Activated CD4-positive, alpha-beta T cell treated with anti-CD3 and anti-CD28 coated beads, Interleukin-2, amount 10 ng/mL, durations not matched to agents 24 days and 14 days (primary cell): ENCODE data around the gene TXNDC11. TPM values are rescaled to one million over a fixed set of nuclear protein-coding genes. Genes with fewer than 3 reads are reported as not detected.

ENCODE experiments used
- DNase-seq: peaks from one replicate; pipeline ENCODE4 v3.0.0; 2022
- H3K27ac Mint-ChIP-seq: one replicate; pipeline ENCODE4 v1.8.0; 2022; ENCODE audit warnings: mild to moderate bottlenecking, mixed read lengths
- H3K27me3 Mint-ChIP-seq: one replicate; pipeline ENCODE4 v1.8.0; 2022; ENCODE audit warnings: mixed read lengths
- H3K36me3 Mint-ChIP-seq: one replicate; pipeline ENCODE4 v1.8.0; 2022; ENCODE audit warnings: low read depth, mild to moderate bottlenecking, mixed read lengths
- H3K4me1 Mint-ChIP-seq: one replicate; pipeline ENCODE4 v1.8.0; 2021; ENCODE audit warnings: mixed read lengths
- H3K4me3 Mint-ChIP-seq: one replicate; pipeline ENCODE4 v1.8.0; 2022; ENCODE audit warnings: mild to moderate bottlenecking, moderate library complexity, mixed read lengths
- H3K9me3 Mint-ChIP-seq: one replicate; pipeline ENCODE4 v1.8.0; 2021; ENCODE audit warnings: mixed read lengths
- intact Hi-C: fragments of 100-400 bp; cut with micrococcal nuclease; formaldehyde crosslinking; loops from one replicate; pipeline ENCODE4 v1.15.1; 2023
- total RNA-seq: library from RNA; stranded (reverse); gene quantifications from 2 replicates; pipeline ENCODE4 v1.2.3, GENCODE V29; 2022

Gene TXNDC11
- total RNA-seq, 1 donor from 2014 or later = 41.7 TPM

DNA sequence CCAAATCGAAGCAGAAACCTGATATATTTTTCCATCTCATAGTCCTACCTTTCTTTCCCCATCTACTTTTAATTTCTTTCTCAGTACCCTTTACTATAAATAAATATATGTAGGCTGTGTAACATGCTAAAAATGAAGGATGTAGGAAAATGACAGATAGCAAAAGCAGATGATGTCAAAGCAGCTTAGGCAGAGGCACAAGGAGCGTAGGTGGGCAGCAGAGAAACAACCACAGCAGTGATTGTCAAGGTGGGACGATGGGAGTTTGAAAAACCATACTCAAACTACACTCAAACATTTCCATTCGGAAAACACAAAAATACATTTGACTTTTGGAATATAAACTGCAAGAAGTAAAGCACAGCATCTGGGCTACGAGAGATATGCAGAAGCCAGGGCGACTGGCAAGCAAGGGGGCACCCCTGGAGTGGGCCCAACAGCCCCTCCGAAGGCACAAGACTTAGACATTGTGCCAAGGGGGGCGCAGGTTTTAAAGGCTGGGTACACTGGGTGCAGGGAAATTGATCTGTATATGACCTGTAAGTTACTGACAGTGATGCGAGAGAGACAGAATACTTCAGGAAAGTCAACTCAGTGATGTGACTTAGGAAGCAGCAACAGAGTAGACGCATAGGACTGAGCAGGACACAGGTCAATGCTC, 43.3 kb downstream of the TXNDC11 start:
- peak overlapping the region; percentile 29 for H3K27ac Mint-ChIP-seq
- no peak overlapping the region for H3K4me3 Mint-ChIP-seq
- no peaks in the 10 kb centered on the region for H3K9me3 Mint-ChIP-seq
- peaks cover 66% of the 10 kb centered on the region for H3K36me3 Mint-ChIP-seq
- intact Hi-C loops = no loop called here
- no peak for DNase-seq
- H3K27me3 Mint-ChIP-seq = no peaks in the 10 kb centered on the region
- peaks cover 47% of the 10 kb centered on the region for H3K4me1 Mint-ChIP-seq

DNA sequence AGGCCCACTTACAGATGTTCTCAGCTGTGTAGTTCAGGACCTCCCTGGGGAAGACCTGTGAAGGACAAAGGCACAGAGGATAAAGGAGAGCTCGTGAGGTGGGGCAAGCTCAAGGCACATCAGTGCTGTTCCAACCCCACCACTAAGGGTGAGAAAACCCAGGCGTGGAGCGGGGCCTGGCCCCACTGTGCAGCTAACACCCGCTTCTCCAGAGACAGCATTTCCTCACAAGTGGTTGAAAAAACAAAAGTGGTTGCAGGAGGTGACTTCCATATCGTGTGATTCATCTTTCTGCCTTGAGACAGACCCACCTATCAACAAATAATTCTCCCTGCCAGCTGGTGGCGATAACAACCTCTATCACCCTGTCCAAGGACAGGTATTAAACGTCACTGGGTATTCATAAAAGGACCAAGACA, 44.4 kb downstream of the TXNDC11 start:
- H3K4me1 Mint-ChIP-seq = peaks cover 46% of the 10 kb centered on the region
- peak overlapping the region; percentile 65 for H3K27ac Mint-ChIP-seq
- peak; percentile 61 for DNase-seq
- H3K9me3 Mint-ChIP-seq = no peaks in the 10 kb centered on the region
- intact Hi-C loops = no loop called here
- H3K27me3 Mint-ChIP-seq = no peaks in the 10 kb centered on the region
- H3K4me3 Mint-ChIP-seq = no peak overlapping the region
- peaks cover 59% of the 10 kb centered on the region for H3K36me3 Mint-ChIP-seq

- peak overlapping the region; percentile 65 for H3K27ac Mint-ChIP-seq
- H3K27me3 Mint-ChIP-seq = no peaks in the 10 kb centered on the region
- H3K9me3 Mint-ChIP-seq = no peaks in the 10 kb centered on the region
- no peak overlapping the region for H3K4me3 Mint-ChIP-seq
- no peak for DNase-seq
- H3K4me1 Mint-ChIP-seq = peaks cover 44% of the 10 kb centered on the region
- intact Hi-C loops = no loop called here
- peaks cover 58% of the 10 kb centered on the region for H3K36me3 Mint-ChIP-seq
These were observed 45.3 kb downstream of the TXNDC11 start for GRCh38 chr16:11697319-11697718.

DNA sequence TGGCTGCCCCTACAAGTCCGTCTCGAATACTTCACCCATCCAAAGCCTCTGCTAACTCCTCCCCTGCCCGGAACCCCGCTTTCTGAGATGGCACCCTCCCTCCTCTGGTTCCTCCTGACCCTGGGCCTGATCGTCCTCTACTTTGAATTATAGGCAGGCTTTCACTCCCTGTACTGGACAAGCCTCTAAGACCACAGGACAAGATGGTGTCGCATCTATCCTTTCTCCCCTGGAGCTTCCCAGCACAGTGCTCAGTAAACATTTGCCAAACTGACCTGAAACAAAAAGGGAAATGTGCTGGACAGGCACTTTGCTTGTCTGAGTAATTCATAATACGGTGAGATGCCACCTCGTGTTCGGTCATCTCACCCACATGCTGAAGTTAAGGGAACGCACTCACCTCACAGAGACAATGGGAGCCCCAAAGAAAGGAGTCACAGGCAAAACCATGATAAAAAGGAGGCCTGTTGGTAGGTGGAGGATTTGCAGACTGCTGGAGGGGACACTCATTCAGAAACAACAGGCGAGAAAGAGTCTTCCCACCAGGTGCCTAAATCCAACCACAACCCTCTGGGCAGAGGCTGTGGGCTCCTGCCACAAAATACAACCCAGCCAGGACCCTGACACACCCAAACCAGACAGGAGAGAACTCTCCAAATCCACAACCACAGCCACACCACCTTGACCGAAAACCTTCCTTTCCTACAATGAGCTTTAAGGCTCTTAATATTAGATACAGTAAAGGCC, 46.2 kb downstream of the TXNDC11 start:
- intact Hi-C loops = no loop called here
- peak overlapping the region; percentile 66 for H3K27ac Mint-ChIP-seq
- H3K4me1 Mint-ChIP-seq = peaks cover 41% of the 10 kb centered on the region
- no peak for DNase-seq
- H3K36me3 Mint-ChIP-seq = peaks cover 63% of the 10 kb centered on the region
- no peaks in the 10 kb centered on the region for H3K9me3 Mint-ChIP-seq
- no peak overlapping the region for H3K4me3 Mint-ChIP-seq
- no peaks in the 10 kb centered on the region for H3K27me3 Mint-ChIP-seq

GRCh38 chr16:11692651-11693050, 50.0 kb downstream of the TXNDC11 start:
- intact Hi-C loops = no loop called here
- no peaks in the 10 kb centered on the region for H3K27me3 Mint-ChIP-seq
- H3K36me3 Mint-ChIP-seq = peaks cover 63% of the 10 kb centered on the region
- peaks cover 31% of the 10 kb centered on the region for H3K4me1 Mint-ChIP-seq
- no peaks in the 10 kb centered on the region for H3K9me3 Mint-ChIP-seq
- DNase-seq = no peak
- H3K4me3 Mint-ChIP-seq = no peak overlapping the region
- H3K27ac Mint-ChIP-seq = no peak overlapping the region

- intact Hi-C loops = no loop called here
- Mint-ChIP-seq H3K27me3 (no peaks in the 10 kb centered on the region), H3K9me3 (no peaks in the 10 kb centered on the region), H3K4me3 (no peak overlapping the region), H3K4me1 (peaks cover 30% of the 10 kb centered on the region), H3K27ac (no peak overlapping the region), H3K36me3 (peaks cover 64% of the 10 kb centered on the region)
- no peak for DNase-seq
These were observed 50.5 kb downstream of the TXNDC11 start for GRCh38 chr16:11692171-11692570.

- no peaks in the 10 kb centered on the region for H3K9me3 Mint-ChIP-seq
- intact Hi-C loops = no loop called here
- H3K36me3 Mint-ChIP-seq = peaks cover 65% of the 10 kb centered on the region
- H3K4me3 Mint-ChIP-seq = no peak overlapping the region
- no peak overlapping the region for H3K27ac Mint-ChIP-seq
- no peaks in the 10 kb centered on the region for H3K27me3 Mint-ChIP-seq
- no peak for DNase-seq
- H3K4me1 Mint-ChIP-seq = peaks cover 27% of the 10 kb centered on the region
These were observed 50.9 kb downstream of the TXNDC11 start for GRCh38 chr16:11691771-11692170.

DNA sequence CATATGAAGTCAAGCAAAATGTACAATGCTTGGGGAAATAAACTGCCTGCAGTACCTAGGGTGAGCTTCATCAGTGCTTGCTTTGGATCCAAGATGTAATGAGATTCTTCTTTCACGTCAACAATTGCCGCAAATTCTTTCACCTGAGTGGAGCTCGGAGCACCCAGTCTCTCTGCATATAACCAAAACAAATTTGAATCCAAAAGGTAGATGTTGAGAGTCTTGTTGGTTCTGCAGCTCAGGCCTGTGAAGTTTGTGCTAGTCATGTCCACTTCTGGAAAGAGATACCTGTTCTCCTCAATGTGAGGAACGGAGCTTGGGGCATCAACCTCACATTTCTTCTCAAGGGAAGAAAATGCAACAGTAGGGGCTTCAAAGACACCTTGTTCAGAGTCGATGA, 51.4 kb downstream of the TXNDC11 start:
- Mint-ChIP-seq H3K27ac (no peak overlapping the region), H3K36me3 (peaks cover 65% of the 10 kb centered on the region), H3K4me1 (peaks cover 23% of the 10 kb centered on the region), H3K27me3 (no peaks in the 10 kb centered on the region), H3K9me3 (no peaks in the 10 kb centered on the region), H3K4me3 (no peak overlapping the region)
- DNase-seq = no peak
- intact Hi-C loops = no loop called here

DNA sequence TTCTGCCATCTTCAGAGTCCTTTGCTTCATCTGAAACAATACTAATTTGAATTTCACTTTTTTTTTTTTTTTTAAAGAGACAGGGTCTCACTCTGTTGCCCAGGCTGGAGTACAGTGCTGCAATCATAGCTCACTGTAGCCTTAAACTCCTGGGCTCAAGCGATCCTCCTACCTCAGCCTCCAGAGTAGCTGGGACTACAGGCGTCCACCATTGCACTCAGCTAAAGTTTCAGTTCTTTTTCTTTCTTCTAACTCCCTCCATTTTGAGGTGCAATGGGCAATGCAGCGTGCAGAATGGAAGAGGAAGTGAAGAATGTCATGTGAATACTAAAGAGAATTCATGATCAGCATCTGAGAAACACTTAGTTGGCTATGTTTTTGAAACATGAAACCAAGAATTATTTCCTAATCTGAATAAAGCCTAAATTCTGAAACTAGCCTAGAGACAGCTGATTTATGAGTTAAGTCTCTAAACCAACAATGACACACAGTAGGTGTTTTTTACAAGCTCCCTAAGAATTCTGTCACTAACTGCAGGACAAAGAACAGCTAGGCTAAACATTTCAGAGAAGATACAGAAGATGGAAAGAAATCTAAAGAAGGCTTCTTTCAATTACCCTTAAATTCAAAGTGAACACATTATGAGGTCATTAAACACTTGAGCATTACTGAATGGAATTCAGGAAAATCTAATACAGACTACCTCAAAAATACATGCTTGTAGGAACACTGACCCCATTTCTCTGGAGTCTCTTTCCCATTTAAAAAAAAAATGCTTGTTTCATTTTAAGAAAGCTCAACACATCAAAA, 53.4 kb downstream of the TXNDC11 start:
- DNase-seq = no peak
- H3K4me1 Mint-ChIP-seq = peaks cover 18% of the 10 kb centered on the region
- H3K4me3 Mint-ChIP-seq = peak overlapping the region; percentile 30
- no peaks in the 10 kb centered on the region for H3K9me3 Mint-ChIP-seq
- H3K27ac Mint-ChIP-seq = peak overlapping the region; percentile 48
- intact Hi-C loops = no loop called here
- H3K27me3 Mint-ChIP-seq = no peaks in the 10 kb centered on the region
- peaks cover 62% of the 10 kb centered on the region for H3K36me3 Mint-ChIP-seq

DNA sequence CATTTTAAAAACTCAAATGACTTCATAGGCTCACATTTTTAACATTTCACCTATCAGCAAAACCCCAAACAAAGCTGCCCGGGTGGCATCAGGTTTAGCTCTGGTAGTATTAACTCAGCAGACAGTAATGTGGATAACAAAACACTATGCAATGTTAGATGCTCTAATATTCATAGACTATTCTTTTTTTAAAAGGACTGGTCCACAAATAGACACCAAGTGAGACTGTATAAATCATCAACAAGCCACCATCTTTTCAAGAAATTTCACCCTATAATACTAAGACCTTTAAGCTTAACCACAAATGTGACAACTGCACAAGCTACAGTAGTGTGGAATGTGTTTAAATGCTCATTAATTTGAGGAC, 54.2 kb downstream of the TXNDC11 start:
- Mint-ChIP-seq H3K4me3 (no peak overlapping the region), H3K27ac (no peak overlapping the region), H3K27me3 (no peaks in the 10 kb centered on the region), H3K36me3 (peaks cover 66% of the 10 kb centered on the region), H3K9me3 (no peaks in the 10 kb centered on the region), H3K4me1 (peaks cover 18% of the 10 kb centered on the region)
- intact Hi-C loops = no loop called here
- DNase-seq = no peak

DNA sequence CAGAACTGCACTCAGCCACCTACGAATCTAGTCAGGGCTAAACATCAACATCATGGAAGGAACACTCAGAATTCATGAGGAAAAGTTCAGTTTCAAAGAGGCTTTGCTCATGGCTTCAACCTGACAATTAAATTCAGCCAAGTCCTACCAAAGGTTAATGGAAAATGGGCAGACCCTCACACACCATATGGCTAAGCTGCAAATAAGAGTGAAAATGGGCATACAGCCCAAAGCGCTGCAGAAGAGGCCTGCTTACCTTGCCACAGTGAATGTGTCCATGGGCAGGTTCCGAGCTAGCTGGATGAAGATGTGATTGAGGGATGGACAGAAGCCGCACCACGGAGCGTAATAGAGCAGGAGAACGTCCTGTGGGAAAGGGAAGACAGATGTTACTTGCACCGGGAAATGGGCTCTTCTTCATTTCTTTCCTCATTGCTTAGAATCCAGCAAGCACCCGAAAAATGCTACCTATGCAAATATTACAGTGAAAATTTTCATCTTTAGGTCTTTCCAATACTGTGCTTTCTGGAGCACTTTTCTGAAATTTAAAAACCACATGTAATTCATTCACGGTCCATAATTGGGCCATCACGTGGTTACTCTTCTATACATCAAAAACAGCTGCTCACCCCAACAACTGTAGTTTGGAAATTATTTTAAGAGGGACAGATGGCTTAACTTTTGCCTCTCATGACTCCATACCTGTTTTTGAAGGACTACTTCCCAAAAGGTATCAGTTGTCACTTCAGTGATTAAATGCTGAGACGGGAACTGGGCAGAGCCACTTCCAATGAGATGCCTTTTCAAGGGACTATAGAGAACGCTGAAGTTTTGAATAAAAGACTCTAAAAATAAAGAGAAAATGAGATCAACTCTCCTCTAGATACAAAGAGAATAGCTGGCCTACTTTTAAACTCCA, 54.8 kb downstream of the TXNDC11 start:
- intact Hi-C loops = no loop called here
- H3K36me3 Mint-ChIP-seq = peaks cover 70% of the 10 kb centered on the region
- H3K27ac Mint-ChIP-seq = peak overlapping the region; percentile 32
- no peaks in the 10 kb centered on the region for H3K27me3 Mint-ChIP-seq
- no peaks in the 10 kb centered on the region for H3K9me3 Mint-ChIP-seq
- H3K4me1 Mint-ChIP-seq = peaks cover 24% of the 10 kb centered on the region
- no peak overlapping the region for H3K4me3 Mint-ChIP-seq
- no peak for DNase-seq

GRCh38 chr16:11686713-11687380, 55.8 kb downstream of the TXNDC11 start:
- Mint-ChIP-seq H3K4me3 (no peak overlapping the region), H3K27ac (no peak overlapping the region), H3K9me3 (no peaks in the 10 kb centered on the region), H3K27me3 (no peaks in the 10 kb centered on the region), H3K36me3 (peaks cover 67% of the 10 kb centered on the region), H3K4me1 (peaks cover 34% of the 10 kb centered on the region)
- DNase-seq = no peak
- intact Hi-C loops = no loop called here
